MM.1S (cell line): ENCODE results near the gene ITPRIPL2.

Experiments used
- CTCF ChIP-seq: fragments of 300-600 bp; sonication (generic); IDR thresholded peaks from 2 replicates; pipeline ENCODE4 v1.5.1; 2016; ENCODE audit warnings: antibody characterized with exemption, low read length, mixed read lengths
- EZH2 ChIP-seq: fragments of 300-600 bp; sonication (generic); optimal IDR thresholded peaks from 2 replicates; pipeline ENCODE3; 2017; ENCODE audit warnings: low read depth, mild to moderate bottlenecking, antibody characterized with exemption, low read length, mixed read lengths

DNA sequence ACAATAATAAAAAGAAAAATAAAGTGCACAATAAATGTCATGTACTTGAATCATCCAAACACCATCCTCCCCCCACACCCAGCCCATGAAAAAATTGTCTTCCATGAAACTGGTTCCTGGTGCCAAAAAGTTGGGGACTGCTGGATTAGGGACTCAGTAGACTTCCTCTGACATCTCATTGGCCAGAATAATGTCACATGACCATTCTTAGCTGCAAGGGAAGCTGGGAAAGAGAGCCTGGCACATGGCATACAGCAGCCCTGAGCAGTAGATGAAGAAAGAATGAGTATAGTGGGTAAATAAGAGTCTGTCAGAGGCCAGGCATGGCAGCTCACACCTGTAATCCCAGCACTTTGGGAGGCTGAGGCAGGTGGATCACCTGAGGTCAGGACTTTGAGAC, 12.5 kb downstream of the ITPRIPL2 start:
- no peak for TF ChIP-seq EZH2
- no peak for TF ChIP-seq CTCF
